Activated CD4-positive, alpha-beta T cell treated with anti-CD3 and anti-CD28 coated beads for 36 hours (primary cell): Measurements from ENCODE around the gene DOCK10. TPM values are rescaled to one million over a fixed set of nuclear protein-coding genes. Genes with fewer than 3 reads are reported as not detected.
"Not testable (repeated sequence)": the region's sequence is repeated elsewhere in the genome, so short reads cannot be mapped to it uniquely, and the experiment has no call there.

Experiments used
- ATAC-seq: fragments of 200-7000 bp; cut with Tn5 transposase; one replicate; pipeline ENCODE4 v1.10.0; 2021; ENCODE audit warnings: mild to moderate bottlenecking, moderate library complexity
- CTCF ChIA-PET: fragments of 350-600 bp; sonication (Branson Sonifier 250); formaldehyde crosslinking; loops from one replicate; lab custom pipeline; 2021; ENCODE audit warnings: antibody characterized with exemption; lab: Charles Lee
- POLR2A ChIA-PET: fragments of 350-600 bp; sonication (Branson Sonifier 250); formaldehyde crosslinking; loops from one replicate; lab custom pipeline; 2021; ENCODE audit warnings: antibody characterized with exemption, inconsistent platforms; lab: Charles Lee
- DNase-seq: peaks from one replicate; pipeline ENCODE4 v3.0.0-alpha.2; 2020
- H3K27ac Mint-ChIP-seq: one replicate; pipeline ENCODE4 v1.8.0; 2021; ENCODE audit warnings: mixed read lengths
- H3K27me3 Mint-ChIP-seq: one replicate; pipeline ENCODE4 v1.8.0; 2021; ENCODE audit warnings: mixed read lengths
- H3K36me3 Mint-ChIP-seq: one replicate; pipeline ENCODE4 v1.8.0; 2021; ENCODE audit warnings: low read depth, mixed read lengths
- H3K4me1 Mint-ChIP-seq: one replicate; pipeline ENCODE4 v1.8.0; 2021; ENCODE audit warnings: mixed read lengths
- H3K4me3 Mint-ChIP-seq: one replicate; pipeline ENCODE4 v1.8.0; 2021; ENCODE audit warnings: mild to moderate bottlenecking, moderate library complexity, mixed read lengths
- H3K9me3 Mint-ChIP-seq: one replicate; pipeline ENCODE4 v1.8.0; 2021; ENCODE audit warnings: low read depth, mixed read lengths
- intact Hi-C, 2 experiments: fragments of 100-400 bp; cut with DNase I in 1 of 2; cut with micrococcal nuclease in 1 of 2; formaldehyde crosslinking; loops; one replicate each; pipeline versions ENCODE4 v1.14.2 to v1.15.1; 2022 to 2024; cut with DNase I, micrococcal nuclease
- total RNA-seq, 2 experiments: library from RNA; stranded (reverse); gene quantifications; one replicate each; pipeline ENCODE4 v1.2.3, GENCODE V29; 2021

DOCK10 gene
- total RNA-seq, 2 experiments from 2014 or later, result 177 to 196 TPM

GRCh38 chr2:224927011-224927410 is 115.3 kb downstream of the DOCK10 start:
- ChIA-PET CTCF (interaction anchor here (0.7 to 4.7 kb wide), 15 partner anchors 11 to 985 kb away, joined by 3 to 53 read pairs (median 4); no protein-coding TSS in a partner anchor), POLR2A (interaction anchor here (0.9 to 4.3 kb wide), 9 partner anchors 10 to 115 kb away, joined by 3 to 56 read pairs (median 8); partner anchors contain the start of gene DOCK10)
- Mint-ChIP-seq H3K36me3 (peaks cover 91% of the 10 kb centered on the region), H3K27ac (peak overlapping the region; percentile 98), H3K27me3 (no peaks in the 10 kb centered on the region), H3K4me1 (peaks cover 99% of the 10 kb centered on the region), H3K9me3 (no peaks in the 10 kb centered on the region), H3K4me3 (peak overlapping the region; percentile 60)
- peak; percentile 2 for ATAC-seq
- no peak for DNase-seq
- intact Hi-C loops, result loop anchor here (5.0 to 10.0 kb wide), 4 partner anchors 340 to 1868 kb away; partner anchors contain the start of genes CUL3 (in 2 of the 2) and IRS1 (in 1 of the 2)

- peak overlapping the region; percentile 98 for H3K27ac Mint-ChIP-seq
- peak; percentile 36 for ATAC-seq
- H3K4me1 Mint-ChIP-seq, result peaks cover 93% of the 10 kb centered on the region
- H3K4me3 Mint-ChIP-seq, result peak overlapping the region; percentile 60
- H3K9me3 Mint-ChIP-seq, result no peaks in the 10 kb centered on the region
- H3K27me3 Mint-ChIP-seq, result no peaks in the 10 kb centered on the region
- no peak for DNase-seq
- POLR2A ChIA-PET, result interaction anchor here (0.7 to 4.3 kb wide), 5 partner anchors 13 to 115 kb away, joined by 4 to 56 read pairs (median 13); no protein-coding TSS in a partner anchor
- peaks cover 78% of the 10 kb centered on the region for H3K36me3 Mint-ChIP-seq
- CTCF ChIA-PET, result interaction anchor here (0.8 to 4.7 kb wide), 6 partner anchors 13 to 78 kb away, joined by 3 to 53 read pairs (median 6); no protein-coding TSS in a partner anchor
- intact Hi-C loops, result loop anchor here (1.0 to 10.0 kb wide), 14 partner anchors 13 to 1869 kb away; partner anchors contain the start of genes CUL3 (in 2 of the 2) and IRS1 (in 1 of the 2)
These were observed 116.5 kb downstream of the DOCK10 start for GRCh38 chr2:224925810-224926100.

- DNase-seq (no peak), ATAC-seq (peak; percentile 25)
- intact Hi-C loops, result loop anchor here (1.0 to 10.0 kb wide), 13 partner anchors 13 to 1870 kb away; partner anchors contain the start of genes CUL3 (in 2 of the 2) and IRS1 (in 1 of the 2)
- CTCF ChIA-PET, result interaction anchor here (0.8 to 4.7 kb wide), 6 partner anchors 13 to 79 kb away, joined by 3 to 53 read pairs (median 6); no protein-coding TSS in a partner anchor
- H3K4me1 Mint-ChIP-seq, result peaks cover 89% of the 10 kb centered on the region
- H3K27me3 Mint-ChIP-seq, result no peaks in the 10 kb centered on the region
- H3K36me3 Mint-ChIP-seq, result peaks cover 73% of the 10 kb centered on the region
- POLR2A ChIA-PET, result interaction anchor here (0.7 to 4.3 kb wide), 4 partner anchors 16 to 115 kb away, joined by 4 to 56 read pairs (median 13); no protein-coding TSS in a partner anchor
- H3K4me3 Mint-ChIP-seq, result peak overlapping the region; percentile 60
- no peaks in the 10 kb centered on the region for H3K9me3 Mint-ChIP-seq
- H3K27ac Mint-ChIP-seq, result peak overlapping the region; percentile 98
These were observed 117.0 kb downstream of the DOCK10 start for GRCh38 chr2:224925061-224925809.

GRCh38 chr2:224924631-224925030 is 117.6 kb downstream of the DOCK10 start:
- DNase-seq (no peak), ATAC-seq (no peak)
- H3K9me3 Mint-ChIP-seq, result no peaks in the 10 kb centered on the region
- H3K36me3 Mint-ChIP-seq, result peaks cover 67% of the 10 kb centered on the region
- intact Hi-C loops, result loop anchor here (1.0 to 10.0 kb wide), 13 partner anchors 14 to 1870 kb away; partner anchors contain the start of genes CUL3 (in 2 of the 2) and IRS1 (in 1 of the 2)
- H3K27me3 Mint-ChIP-seq, result no peaks in the 10 kb centered on the region
- POLR2A ChIA-PET, result no interaction called here
- H3K4me1 Mint-ChIP-seq, result peaks cover 82% of the 10 kb centered on the region
- CTCF ChIA-PET, result interaction anchor here (1.3 kb wide), 1 partner anchor 60 kb away, joined by 3 read pairs; no protein-coding TSS in a partner anchor
- H3K4me3 Mint-ChIP-seq, result peak overlapping the region; percentile 60
- H3K27ac Mint-ChIP-seq, result peak overlapping the region; percentile 98

GRCh38 chr2:224922142-224922727 is 120.0 kb downstream of the DOCK10 start:
- peaks cover 45% of the 10 kb centered on the region for H3K36me3 Mint-ChIP-seq
- H3K27me3 Mint-ChIP-seq, result no peaks in the 10 kb centered on the region
- no peak for ATAC-seq

GRCh38 chr2:224919472-224920110 is 122.7 kb downstream of the DOCK10 start:
- Mint-ChIP-seq H3K27ac (no peak overlapping the region), H3K27me3 (no peaks in the 10 kb centered on the region), H3K9me3 (no peaks in the 10 kb centered on the region), H3K4me1 (peaks cover 38% of the 10 kb centered on the region), H3K36me3 (peaks cover 37% of the 10 kb centered on the region), H3K4me3 (no peak overlapping the region)
- ATAC-seq, result no peak
- ChIA-PET POLR2A (no interaction called here), CTCF (interaction anchor here (0.6 kb wide), 1 partner anchor 33 kb away, joined by 3 read pairs; no protein-coding TSS in a partner anchor)
- intact Hi-C loops, result loop anchor here (10.0 kb wide), 2 partner anchors 335 to 1875 kb away; partner anchors contain the start of genes CUL3 (in 1 of the 2) and IRS1 (in 1 of the 2)
- DNase-seq, result no peak

More at GRCh38 chr2:224922142-224922727, 120.0 kb downstream of the DOCK10 start:
- intact Hi-C loops, result loop anchor here (10.0 kb wide), 2 partner anchors 337 to 1873 kb away; partner anchors contain the start of genes CUL3 (in 1 of the 2) and IRS1 (in 1 of the 2)
- H3K4me1 Mint-ChIP-seq, result peaks cover 59% of the 10 kb centered on the region
- no peak overlapping the region for H3K4me3 Mint-ChIP-seq
- H3K9me3 Mint-ChIP-seq, result no peaks in the 10 kb centered on the region
- ChIA-PET POLR2A (interaction anchor here (0.6 kb wide), 1 partner anchor 79 kb away, joined by 3 read pairs; no protein-coding TSS in a partner anchor), CTCF (interaction anchor here (1.2 to 1.4 kb wide), 2 partner anchors 14 to 111 kb away, joined by 3 read pairs; no protein-coding TSS in a partner anchor)
- no peak for DNase-seq
- H3K27ac Mint-ChIP-seq, result peak overlapping the region; percentile 85

GRCh38 chr2:224918626-224919471 is 123.4 kb downstream of the DOCK10 start:
- H3K27ac Mint-ChIP-seq, result no peak overlapping the region
- no peaks in the 10 kb centered on the region for H3K27me3 Mint-ChIP-seq
- CTCF ChIA-PET, result no interaction called here
- no peak for DNase-seq
- POLR2A ChIA-PET, result no interaction called here
- ATAC-seq, result peak; percentile 45
- intact Hi-C loops, result no loop called here
- peaks cover 31% of the 10 kb centered on the region for H3K4me1 Mint-ChIP-seq
- no peaks in the 10 kb centered on the region for H3K9me3 Mint-ChIP-seq
- H3K36me3 Mint-ChIP-seq, result peaks cover 34% of the 10 kb centered on the region
- no peak overlapping the region for H3K4me3 Mint-ChIP-seq

GRCh38 chr2:224917246-224917645 is 125.0 kb downstream of the DOCK10 start:
- CTCF ChIA-PET, result interaction anchor here (0.6 kb wide), 1 partner anchor 21 kb away, joined by 3 read pairs; no protein-coding TSS in a partner anchor
- DNase-seq, POLR2A ChIA-PET, H3K27me3 Mint-ChIP-seq, H3K27ac Mint-ChIP-seq, ATAC-seq, intact Hi-C loops, H3K4me3 Mint-ChIP-seq, H3K9me3 Mint-ChIP-seq: not testable (repeated sequence)
- Mint-ChIP-seq H3K4me1 (peaks cover 16% of the 10 kb centered on the region), H3K36me3 (peaks cover 23% of the 10 kb centered on the region)

- CTCF ChIA-PET, result interaction anchor here (0.7 to 1.6 kb wide), 2 partner anchors 44 to 86 kb away, joined by 3 read pairs; no protein-coding TSS in a partner anchor
- POLR2A ChIA-PET, result no interaction called here
- DNase-seq, result no peak
- intact Hi-C loops, result no loop called here
- no peak for ATAC-seq
- H3K36me3 Mint-ChIP-seq, result peaks cover 38% of the 10 kb centered on the region
- no peaks in the 10 kb centered on the region for H3K9me3 Mint-ChIP-seq
- no peaks in the 10 kb centered on the region for H3K27me3 Mint-ChIP-seq
- no peak overlapping the region for H3K4me3 Mint-ChIP-seq
- H3K27ac Mint-ChIP-seq, result no peak overlapping the region
- H3K4me1 Mint-ChIP-seq, result peaks cover 25% of the 10 kb centered on the region
These were observed 127.1 kb downstream of the DOCK10 start for GRCh38 chr2:224915136-224915535.
